SK-N-MC (cell line): ENCODE data around the gene PAK1.

Source experiments
- EZH2 ChIP-seq: fragments of 200-600 bp; sonication (generic); IDR thresholded peaks from one replicate; pipeline ENCODE4 v1.6.1; 2017; ENCODE audit warnings: antibody characterized with exemption
- POLR2AphosphoS5 ChIP-seq: IDR thresholded peaks from 2 replicates; pipeline ENCODE4 v1.6.1; 2012; ENCODE audit warnings: mild to moderate bottlenecking, low read depth, low read length, borderline replicate concordance

DNA sequence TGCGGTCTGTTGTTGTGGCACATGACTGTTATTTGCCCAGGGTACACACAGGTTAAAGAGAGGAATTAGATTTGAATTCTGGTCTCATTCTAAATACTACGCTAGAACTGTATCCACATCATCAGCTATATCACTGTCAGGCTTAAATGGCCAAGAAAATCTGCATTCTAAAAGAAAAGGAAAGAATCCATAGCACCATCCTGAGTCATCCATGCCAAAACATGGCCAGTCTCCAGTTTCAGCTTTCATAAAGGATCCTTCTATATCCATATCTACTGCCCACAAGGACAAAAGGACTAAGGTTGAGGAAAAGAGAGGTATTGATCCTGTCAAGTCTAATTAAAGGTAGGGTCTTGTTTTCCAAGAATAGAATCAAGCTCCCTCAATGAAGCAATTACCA lies 98.8 kb downstream of the PAK1 start:
- no peak for TF ChIP-seq POLR2AphosphoS5
- no peak for TF ChIP-seq EZH2
